HFFc6 (cell line): ENCODE measurements around the gene SUMO2. TPM values are rescaled to one million over a fixed set of nuclear protein-coding genes. Genes with fewer than 3 reads are reported as not detected.
"Not testable (repeated sequence)": the region's sequence is repeated elsewhere in the genome, so short reads cannot be mapped to it uniquely, and the experiment has no call there.

ENCODE experiments used
- DNase-seq: peaks from one replicate; pipeline ENCODE4 v3.0.0-alpha.2; 2018
- H3K27ac Mint-ChIP-seq: 2 replicates; pipeline ENCODE4 v1.8.0; 2020; ENCODE audit warnings: mild to moderate bottlenecking, mixed read lengths
- H3K27me3 Mint-ChIP-seq: 2 replicates; pipeline ENCODE4 v1.8.0; 2021; ENCODE audit warnings: mild to moderate bottlenecking, moderate library complexity, mixed read lengths; ENCODE audit not compliant: insufficient read depth
- H3K36me3 Mint-ChIP-seq: 2 replicates; pipeline ENCODE4 v1.8.0; 2021; ENCODE audit warnings: low read depth, mixed read lengths
- H3K4me1 Mint-ChIP-seq: 2 replicates; pipeline ENCODE4 v1.8.0; 2020; ENCODE audit warnings: low read depth, mixed read lengths
- H3K4me3 Mint-ChIP-seq: 2 replicates; pipeline ENCODE4 v1.8.0; 2020; ENCODE audit warnings: mild to moderate bottlenecking, moderate library complexity, mixed read lengths
- H3K9me3 Mint-ChIP-seq: 2 replicates; pipeline ENCODE4 v1.8.0; 2020; ENCODE audit warnings: mild to moderate bottlenecking, mixed read lengths
- CTCF ChIP-seq: fragments of 200-600 bp; sonication (generic); IDR thresholded peaks from 2 replicates; pipeline ENCODE4 v1.5.0; 2021; ENCODE audit warnings: antibody characterized with exemption, mild to moderate bottlenecking
- total RNA-seq, 6 experiments: library from RNA; stranded (reverse); fragmentation: NEBNext Ultra II Directional; extraction: Animal tissue kit (Norgen Biotek cat#: 25700); gene quantifications; 2 replicates in 1 of 6; 3 replicates in 5 of 6; pipeline ENCODE4 v1.2.3, GENCODE V29; 2021

The SUMO2 gene
- total RNA-seq, 6 experiments from 2014 or later, result 398 to 555 (median 512) TPM

GRCh38 chr17:75168998-75169397, 13.8 kb downstream of the SUMO2 start:
- Mint-ChIP-seq H3K27me3 (no peaks in the 10 kb centered on the region), H3K9me3 (no peaks in the 10 kb centered on the region), H3K36me3 (peaks cover 14% of the 10 kb centered on the region; the same call in 1 of the 2 replicates), H3K4me1 (peaks cover 6% of the 10 kb centered on the region; the same call in 1 of the 2 replicates), H3K4me3 (no peak overlapping the region), H3K27ac (no peak overlapping the region)
- DNase-seq, result no peak
- TF ChIP-seq CTCF, result no peak

GRCh38 chr17:75164606-75165005, 18.2 kb downstream of the SUMO2 start:
- not testable (repeated sequence) for H3K27me3 Mint-ChIP-seq, H3K9me3 Mint-ChIP-seq, H3K4me3 Mint-ChIP-seq, DNase-seq, H3K27ac Mint-ChIP-seq, H3K36me3 Mint-ChIP-seq
- H3K4me1 Mint-ChIP-seq, result peaks cover 11% of the 10 kb centered on the region

GRCh38 chr17:75163074-75163473, 19.7 kb downstream of the SUMO2 start:
- Mint-ChIP-seq H3K27me3 (no peaks in the 10 kb centered on the region), H3K4me3 (no peak overlapping the region), H3K9me3 (no peaks in the 10 kb centered on the region), H3K4me1 (peaks cover 26% of the 10 kb centered on the region), H3K27ac (no peak overlapping the region), H3K36me3 (peaks cover 6% of the 10 kb centered on the region; the same call in 1 of the 2 replicates)
- DNase-seq, result no peak
- no peak for TF ChIP-seq CTCF

- Mint-ChIP-seq H3K27ac (peak overlapping the region; percentile 96), H3K4me1 (peaks cover 34% of the 10 kb centered on the region), H3K9me3 (no peaks in the 10 kb centered on the region), H3K36me3 (peaks cover 11% of the 10 kb centered on the region; the same call in 1 of the 2 replicates), H3K27me3 (no peaks in the 10 kb centered on the region), H3K4me3 (no peak overlapping the region)
- no peak for TF ChIP-seq CTCF
- no peak for DNase-seq
Measured at GRCh38 chr17:75160211-75160610, 22.5 kb downstream of the SUMO2 start.

- H3K9me3 Mint-ChIP-seq, result no peaks in the 10 kb centered on the region
- peaks cover 3% of the 10 kb centered on the region for H3K27me3 Mint-ChIP-seq
- DNase-seq, result peak; percentile 42
- H3K4me3 Mint-ChIP-seq, result peak overlapping the region; percentile 59
- H3K27ac Mint-ChIP-seq, result peak overlapping the region; percentile 96
- H3K4me1 Mint-ChIP-seq, result peaks cover 42% of the 10 kb centered on the region
- peaks cover 11% of the 10 kb centered on the region; the same call in 1 of the 2 replicates for H3K36me3 Mint-ChIP-seq
- no peak for TF ChIP-seq CTCF
Measured at GRCh38 chr17:75159196-75160031, 23.3 kb downstream of the SUMO2 start.

GRCh38 chr17:75158480-75158879, 24.3 kb downstream of the SUMO2 start:
- H3K36me3 Mint-ChIP-seq, H3K4me3 Mint-ChIP-seq, H3K27ac Mint-ChIP-seq, H3K27me3 Mint-ChIP-seq, H3K9me3 Mint-ChIP-seq, DNase-seq: not testable (repeated sequence)
- H3K4me1 Mint-ChIP-seq, result peaks cover 42% of the 10 kb centered on the region
